ENCODE data around the gene MCM5. TPM values are rescaled to one million over a fixed set of nuclear protein-coding genes. Genes with fewer than 3 reads are reported as not detected.

Gene MCM5
- total and polyA plus RNA-seq, 2 donors from 2014 or later = 10.2 to 26.4 TPM

DNA sequence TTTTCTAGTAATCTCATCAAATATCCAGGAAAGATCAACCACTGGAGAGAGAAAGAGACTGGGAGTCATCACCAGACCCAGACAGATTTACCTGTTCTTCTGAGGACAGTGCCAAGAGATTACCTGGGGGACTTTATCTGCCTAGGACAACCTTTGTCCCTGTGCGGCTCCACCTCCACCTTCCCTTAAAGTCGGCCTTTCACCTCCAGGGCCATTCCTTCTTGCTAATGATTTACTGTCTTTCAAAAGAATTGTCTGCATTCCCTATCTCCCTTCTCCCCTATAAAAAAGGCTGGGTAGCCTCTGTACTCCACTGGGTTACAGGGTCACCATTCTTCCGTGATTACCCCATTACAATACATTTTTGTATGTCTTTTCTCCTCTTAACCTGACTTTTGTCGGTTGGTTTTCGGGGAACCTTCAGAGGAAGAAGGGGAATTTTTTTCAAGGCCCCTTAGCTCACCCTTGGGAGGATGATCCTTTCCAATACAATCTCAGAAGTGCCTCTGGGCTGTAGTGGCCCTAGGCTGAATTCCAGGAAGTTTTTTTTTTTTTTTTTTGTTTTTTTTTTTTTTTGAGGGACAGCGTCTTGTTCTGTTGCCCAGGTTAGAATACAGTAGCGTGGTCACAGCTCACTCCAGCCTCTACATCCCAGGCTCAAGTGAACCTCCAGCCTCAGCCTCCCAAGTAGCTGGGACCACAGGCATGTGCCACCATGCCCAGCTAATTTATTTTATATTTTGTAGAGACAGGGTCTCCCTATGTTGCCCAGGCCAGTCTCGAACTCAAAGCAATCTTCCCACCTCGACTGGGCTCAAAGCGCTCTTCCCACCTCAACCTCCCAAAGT lies 20.6 kb upstream of the MCM5 start:
- FAIRE-seq (no peak), DNase-seq (no peak)
- H3K4me1 ChIP-seq (ENCODE audit: control insufficient read depth in 2 of 3, insufficient read depth in 2 of 3, low read depth in 1 of 3, low read length in 3 of 3) = peaks cover 3 to 16% (median 10%) of the 10 kb centered on the region in 3 donors
- intact Hi-C loops (cut with DNase I) = no loop called here
- no peak overlapping the region for H3K9ac ChIP-seq (ENCODE audit: low read length in 3 of 3)
- no peaks in the 10 kb centered on the region for H3K9me3 ChIP-seq (ENCODE audit: control insufficient read depth in 2 of 3, insufficient read depth in 1 of 3, low read length in 3 of 3)
- H3K27ac ChIP-seq (ENCODE audit: low read depth in 2 of 2, low read length in 2 of 2) = peak overlapping the region; percentile 43 to 84
- TF ChIP-seq, protein P1, sequence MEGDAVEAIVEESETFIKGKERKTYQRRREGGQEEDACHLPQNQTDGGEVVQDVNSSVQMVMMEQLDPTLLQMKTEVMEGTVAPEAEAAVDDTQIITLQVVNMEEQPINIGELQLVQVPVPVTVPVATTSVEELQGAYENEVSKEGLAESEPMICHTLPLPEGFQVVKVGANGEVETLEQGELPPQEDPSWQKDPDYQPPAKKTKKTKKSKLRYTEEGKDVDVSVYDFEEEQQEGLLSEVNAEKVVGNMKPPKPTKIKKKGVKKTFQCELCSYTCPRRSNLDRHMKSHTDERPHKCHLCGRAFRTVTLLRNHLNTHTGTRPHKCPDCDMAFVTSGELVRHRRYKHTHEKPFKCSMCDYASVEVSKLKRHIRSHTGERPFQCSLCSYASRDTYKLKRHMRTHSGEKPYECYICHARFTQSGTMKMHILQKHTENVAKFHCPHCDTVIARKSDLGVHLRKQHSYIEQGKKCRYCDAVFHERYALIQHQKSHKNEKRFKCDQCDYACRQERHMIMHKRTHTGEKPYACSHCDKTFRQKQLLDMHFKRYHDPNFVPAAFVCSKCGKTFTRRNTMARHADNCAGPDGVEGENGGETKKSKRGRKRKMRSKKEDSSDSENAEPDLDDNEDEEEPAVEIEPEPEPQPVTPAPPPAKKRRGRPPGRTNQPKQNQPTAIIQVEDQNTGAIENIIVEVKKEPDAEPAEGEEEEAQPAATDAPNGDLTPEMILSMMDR (IDR thresholded peaks at IDR 0.05; ENCODE audit: borderline replicate concordance, extremely low read depth, insufficient read depth) = no peak
- H3K4me3 ChIP-seq (ENCODE audit: low read length in 3 of 3) = no peak overlapping the region
- H3K27me3 ChIP-seq (ENCODE audit: control insufficient read depth, insufficient read depth, low read length) = no peaks in the 10 kb centered on the region
- peaks cover 0 to 6% (median 0%) of the 10 kb centered on the region in 3 donors for H3K36me3 ChIP-seq (ENCODE audit: control insufficient read depth in 2 of 3, insufficient read depth in 3 of 3, low read length in 3 of 3)

- Histone ChIP-seq H3K9ac (ENCODE audit: low read length in 3 of 3) (no peak overlapping the region), H3K9me3 (ENCODE audit: control insufficient read depth in 2 of 3, insufficient read depth in 1 of 3, low read length in 3 of 3) (no peaks in the 10 kb centered on the region), H3K27ac (ENCODE audit: low read depth in 2 of 2, low read length in 2 of 2) (peak overlapping the region; percentile 52 to 83), H3K36me3 (ENCODE audit: control insufficient read depth in 2 of 3, insufficient read depth in 3 of 3, low read length in 3 of 3) (peaks cover 0 to 6% (median 0%) of the 10 kb centered on the region in 3 donors), H3K4me3 (ENCODE audit: low read length in 3 of 3) (peak overlapping the region in 1 of 3 donors; percentile 88), H3K27me3 (ENCODE audit: control insufficient read depth, insufficient read depth, low read length) (no peaks in the 10 kb centered on the region), H3K4me1 (ENCODE audit: control insufficient read depth in 2 of 3, insufficient read depth in 2 of 3, low read depth in 1 of 3, low read length in 3 of 3) (peaks cover 3 to 16% (median 10%) of the 10 kb centered on the region in 3 donors)
- FAIRE-seq = no peak
- intact Hi-C loops (cut with DNase I) = no loop called here
- no peak for DNase-seq
- TF ChIP-seq, protein P1 (IDR thresholded peaks at IDR 0.05; ENCODE audit: borderline replicate concordance, extremely low read depth, insufficient read depth) = no peak
These were observed 19.9 kb upstream of the MCM5 start for GRCh38 chr22:35380013-35380412.

DNA sequence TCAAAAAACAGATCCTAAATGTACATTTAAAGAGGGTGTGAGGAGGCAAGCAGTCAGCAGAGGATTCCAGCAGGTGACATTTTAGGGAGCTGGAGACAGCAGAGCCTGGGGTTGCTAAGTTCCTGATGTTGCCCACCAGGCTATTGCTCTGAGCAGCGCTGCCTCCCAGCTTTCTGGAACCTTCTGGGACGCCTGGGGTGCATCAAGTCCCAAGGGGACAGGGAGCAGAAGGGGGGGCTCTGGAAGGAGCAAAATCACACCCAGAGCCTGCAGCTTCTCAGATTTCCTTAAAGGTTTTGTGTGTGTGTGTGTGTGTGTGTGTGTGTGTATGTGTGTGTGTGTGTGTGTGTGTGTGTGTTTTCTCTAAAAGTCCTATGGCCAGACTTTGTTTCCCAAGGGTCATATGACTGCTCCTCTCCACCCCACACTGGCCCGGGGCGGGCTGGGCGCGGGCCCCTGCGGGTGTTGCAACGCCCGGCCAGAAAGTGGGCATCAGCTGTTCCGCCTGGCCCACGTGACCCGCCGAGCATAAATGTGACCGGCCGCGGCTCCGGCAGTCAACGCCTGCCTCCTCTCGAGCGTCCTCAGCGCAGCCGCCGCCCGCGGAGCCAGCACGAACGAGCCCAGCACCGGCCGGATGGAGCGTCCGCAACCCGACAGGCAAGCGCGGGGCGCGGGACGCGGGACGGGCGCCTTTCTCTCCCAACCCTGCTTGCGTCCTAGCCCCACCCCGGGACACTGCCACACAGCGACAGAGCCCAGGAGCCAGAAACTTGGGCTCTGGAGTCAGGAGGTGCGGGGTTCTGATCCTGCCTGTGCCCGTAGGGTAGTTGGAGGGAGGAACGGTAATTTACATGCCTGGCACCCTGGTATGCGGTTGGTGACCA lies 19.2 kb upstream of the MCM5 start, which contains the start of gene HMOX1:
TSS of gene HMOX1 (plus strand) at position 560 of the 887 bp plus-strand sequence. CDS start at position 638, 78 bp downstream.
- peaks cover 0 to 6% (median 0%) of the 10 kb centered on the region in 3 donors for H3K36me3 ChIP-seq (ENCODE audit: control insufficient read depth in 2 of 3, insufficient read depth in 3 of 3, low read length in 3 of 3)
- H3K4me3 ChIP-seq (ENCODE audit: low read length in 3 of 3) = peak within 1 kb of the TSS; percentile 0 to 88 (median 68)
- TF ChIP-seq, protein P1 (IDR thresholded peaks at IDR 0.05; ENCODE audit: borderline replicate concordance, extremely low read depth, insufficient read depth) = peak; percentile 17
- H3K27me3 ChIP-seq (ENCODE audit: control insufficient read depth, insufficient read depth, low read length) = no peaks in the 10 kb centered on the region
- DNase-seq = peak; percentile 83 to 97 (median 89)
- intact Hi-C loops (cut with DNase I) = no loop called here
- FAIRE-seq = no peak
- peaks cover 3 to 16% (median 10%) of the 10 kb centered on the region in 3 donors for H3K4me1 ChIP-seq (ENCODE audit: control insufficient read depth in 2 of 3, insufficient read depth in 2 of 3, low read depth in 1 of 3, low read length in 3 of 3)
- H3K27ac ChIP-seq (ENCODE audit: low read depth in 2 of 2, low read length in 2 of 2) = peak within 1 kb of the TSS; percentile 79 to 83
- H3K9me3 ChIP-seq (ENCODE audit: control insufficient read depth in 2 of 3, insufficient read depth in 1 of 3, low read length in 3 of 3) = no peaks in the 10 kb centered on the region
- peak within 1 kb of the TSS in 2 of 3 donors; percentile 45 to 64 for H3K9ac ChIP-seq (ENCODE audit: low read length in 3 of 3)

All from kidney (tissue), 14 donors.